GM12892 (cell line): ENCODE data around the gene H2BK1.
A peak's percentile ranks its signal among the peaks of the same experiment; 100 is the strongest.

Experiments used
- DNase-seq: peaks from one replicate; pipeline ENCODE4 v3.0.0; 2011; ENCODE audit not compliant: insufficient read length
- FAIRE-seq: peaks from 2 replicates; lab custom pipeline; 2011; peaks lifted over from hg19 to GRCh38; lab: Jason Lieb, UNC
- POLR2A ChIP-seq: IDR thresholded peaks from 2 replicates; pipeline ENCODE4 v1.6.1; 2011; ENCODE audit warnings: low read depth, low read length, control low read depth
- POLR2AphosphoS5 ChIP-seq: IDR thresholded peaks from 2 replicates; pipeline ENCODE4 v1.6.1; 2011; ENCODE audit warnings: low read depth, low read length, control low read depth
- TAF1 ChIP-seq: IDR thresholded peaks from 2 replicates; pipeline ENCODE4 v1.6.1; 2011; ENCODE audit warnings: low read depth, mild to moderate bottlenecking, control low read depth, low read length, borderline replicate concordance

Gene H2BK1

DNA sequence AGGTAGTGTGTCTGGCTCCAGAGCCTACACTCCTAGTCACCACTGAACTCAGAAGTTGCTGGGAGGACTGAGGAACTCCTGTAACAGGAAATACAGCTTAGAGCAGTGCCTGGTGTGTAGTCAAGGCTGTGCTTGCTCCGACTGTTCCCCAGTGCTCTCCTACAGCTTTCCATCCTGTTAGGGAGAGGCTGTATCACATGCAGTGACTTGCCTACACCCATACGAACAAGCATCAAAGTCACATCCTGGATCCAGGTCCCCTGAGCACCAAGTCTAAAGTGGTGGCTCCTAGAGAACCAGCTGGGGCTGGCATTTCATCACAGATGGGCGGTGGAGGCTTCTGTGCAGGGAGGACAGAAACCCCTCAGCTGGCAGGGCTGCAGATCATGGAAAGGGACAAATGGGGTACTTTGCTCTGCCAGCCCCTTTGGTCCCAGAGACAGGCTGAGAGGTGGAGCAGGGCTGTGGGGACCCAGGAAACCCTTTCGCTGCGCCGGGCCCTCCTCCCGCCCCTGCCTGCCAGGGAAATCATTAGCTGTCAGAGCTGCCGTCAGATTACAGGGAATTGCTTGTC lies 30.9 kb downstream of the H2BK1 start:
- TF ChIP-seq POLR2AphosphoS5 = no peak
- no peak for TF ChIP-seq POLR2A
- no peak for TF ChIP-seq TAF1
- FAIRE-seq = no peak
- DNase-seq = peak; percentile 3

DNA sequence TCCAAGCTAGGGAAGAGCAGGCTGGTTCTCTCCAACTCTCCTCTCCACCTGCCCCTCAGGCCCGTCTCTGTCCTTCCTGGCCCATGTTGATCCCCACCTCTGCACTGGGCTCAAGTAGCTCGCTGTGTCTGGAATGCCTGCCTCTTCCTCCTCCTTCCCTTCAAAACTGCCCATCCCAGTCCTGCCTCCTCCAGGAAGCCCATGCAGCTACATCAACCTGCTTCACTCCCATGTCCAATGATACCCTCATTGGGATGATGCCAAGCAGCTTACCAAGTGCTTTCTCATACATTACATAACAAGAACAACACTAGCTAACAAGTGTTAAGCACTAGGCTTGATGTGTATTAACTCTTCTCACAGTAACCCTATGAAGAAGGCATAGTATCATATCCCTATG lies 31.5 kb downstream of the H2BK1 start:
- DNase-seq (no peak), FAIRE-seq (no peak)
- TF ChIP-seq TAF1 (no peak), POLR2AphosphoS5 (no peak), POLR2A (no peak)

DNA sequence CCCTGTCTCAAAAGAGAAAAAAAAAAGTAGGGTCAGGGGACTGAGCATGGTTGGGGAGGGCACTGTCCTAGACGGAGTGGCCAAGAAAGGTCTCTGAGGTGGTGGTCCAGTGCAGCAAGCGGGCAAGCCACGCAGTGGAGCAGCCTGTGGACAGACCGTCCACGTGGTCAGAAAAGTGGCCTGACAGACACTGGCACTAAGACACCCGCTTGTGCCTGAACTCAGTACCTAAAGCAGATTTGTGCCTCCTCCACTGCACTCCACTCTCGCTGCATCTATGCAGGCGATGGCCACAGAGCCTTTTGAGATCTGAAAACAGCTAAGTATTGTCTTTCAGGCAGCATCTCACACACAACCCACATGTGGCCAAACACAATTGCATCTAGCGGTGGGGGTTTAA lies 32.1 kb downstream of the H2BK1 start:
- FAIRE-seq = no peak
- TF ChIP-seq POLR2A (no peak), POLR2AphosphoS5 (no peak), TAF1 (no peak)
- no peak for DNase-seq

DNA sequence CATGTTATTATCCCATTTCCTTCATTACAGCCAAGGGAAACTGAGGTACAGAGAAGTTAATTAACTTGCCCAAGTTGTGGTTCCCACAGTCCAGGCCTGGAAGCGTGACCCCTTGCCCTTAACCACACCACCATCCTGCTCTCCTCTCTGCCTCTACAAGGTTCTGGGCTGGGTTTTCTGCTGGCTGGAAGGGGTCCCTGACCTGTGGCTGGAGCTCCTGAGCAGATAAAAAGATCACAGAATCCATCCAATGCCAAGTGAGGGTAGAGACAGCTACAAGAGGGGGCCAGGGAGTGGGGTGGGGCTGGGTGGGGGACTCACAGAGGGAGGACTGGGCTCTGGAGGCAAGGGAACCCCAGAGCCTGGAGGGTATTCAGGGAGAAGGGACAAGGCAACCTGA lies 33.0 kb downstream of the H2BK1 start:
- DNase-seq (no peak), FAIRE-seq (no peak)
- no peak for TF ChIP-seq POLR2A
- no peak for TF ChIP-seq POLR2AphosphoS5
- TF ChIP-seq TAF1 = no peak

DNA sequence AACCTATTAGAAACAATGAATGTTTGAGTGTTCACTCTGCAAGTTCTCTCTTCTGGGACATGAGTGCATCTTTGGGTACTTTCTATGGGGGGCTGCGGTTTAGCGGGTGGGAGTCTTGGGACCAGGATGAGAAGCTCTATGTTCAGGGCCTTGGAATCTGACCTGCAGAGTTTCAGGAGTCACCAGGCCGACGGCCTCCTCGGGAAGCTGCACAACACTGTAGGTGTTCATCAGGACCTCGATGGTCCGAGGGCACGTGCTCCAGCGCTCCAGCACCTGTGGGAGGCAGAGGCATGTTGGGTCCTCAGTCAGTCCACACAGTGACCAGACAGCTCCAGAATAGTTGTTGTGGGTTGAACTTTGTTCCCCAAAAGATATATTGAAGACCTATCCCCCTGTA lies 33.9 kb downstream of the H2BK1 start:
- FAIRE-seq = no peak
- TF ChIP-seq POLR2A = no peak

DNA sequence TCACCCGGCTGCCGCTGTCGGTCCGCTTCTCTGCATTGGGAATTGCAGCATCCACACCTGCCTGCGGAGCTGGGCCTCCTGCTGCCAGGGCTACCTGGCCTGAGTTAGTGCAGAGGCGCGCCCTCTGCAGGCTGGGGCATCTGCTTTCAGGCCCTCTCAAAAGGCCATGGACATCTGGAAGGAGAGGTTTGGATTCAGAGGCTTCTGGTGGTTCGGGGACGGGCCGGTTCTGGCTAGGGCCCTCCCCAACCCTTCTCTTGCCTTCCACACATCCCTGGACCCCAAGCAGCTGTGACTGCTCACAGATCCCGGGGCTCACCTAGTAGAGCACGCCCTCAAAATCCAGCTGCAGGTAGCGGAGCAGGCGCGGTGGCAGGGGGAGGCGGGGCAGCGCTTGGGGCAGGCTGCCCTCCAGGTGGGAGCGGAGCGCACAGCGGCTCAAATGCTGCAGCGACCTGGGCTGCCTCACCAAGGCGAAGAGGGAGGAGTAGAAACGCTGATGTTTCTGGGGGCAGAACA lies 34.4 kb downstream of the H2BK1 start:
- DNase-seq (no peak), FAIRE-seq (no peak)
- TF ChIP-seq POLR2AphosphoS5 (no peak), POLR2A (no peak), TAF1 (no peak)

More for the DNA sequence above, 33.9 kb downstream of the H2BK1 start:
- DNase-seq = no peak

DNA sequence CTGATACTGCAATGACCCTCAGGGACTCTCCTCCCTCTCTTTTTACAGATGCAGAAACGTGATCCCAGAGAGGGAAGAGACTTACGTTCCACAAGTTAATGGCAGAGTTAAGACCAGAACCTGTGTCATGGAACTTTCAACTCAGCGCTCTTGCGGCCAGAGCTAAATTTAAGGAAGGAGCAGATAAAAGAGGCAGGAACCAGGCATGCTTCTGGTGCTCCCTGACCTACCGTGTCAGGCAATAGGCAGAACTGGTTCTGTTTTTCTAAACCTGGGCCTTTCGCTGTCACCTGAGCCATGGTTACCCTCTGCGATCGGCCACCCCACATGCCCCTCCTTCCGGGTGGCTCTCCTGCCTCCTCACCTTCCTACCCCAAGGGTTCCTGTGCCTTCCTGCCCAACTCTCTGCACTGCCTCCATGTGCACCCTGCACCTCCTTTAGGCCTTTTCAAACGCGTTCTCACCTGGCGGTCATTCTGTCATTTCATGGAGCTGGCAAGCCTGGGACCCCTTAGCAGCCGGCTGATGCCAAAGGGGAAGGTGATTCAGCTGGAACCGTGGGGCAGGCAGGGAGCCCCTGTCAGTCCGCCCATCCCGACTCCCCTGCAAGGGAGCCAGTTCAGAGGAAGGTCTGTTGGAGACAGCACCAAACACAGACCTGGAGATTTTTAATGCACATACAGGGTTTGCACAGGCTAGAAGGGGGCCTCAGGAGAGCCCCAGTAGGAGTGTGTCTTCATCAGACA lies 35.1 kb downstream of the H2BK1 start:
- FAIRE-seq (no peak), DNase-seq (no peak)
- no peak for TF ChIP-seq POLR2A
- no peak for TF ChIP-seq TAF1
- TF ChIP-seq POLR2AphosphoS5 = no peak

DNA sequence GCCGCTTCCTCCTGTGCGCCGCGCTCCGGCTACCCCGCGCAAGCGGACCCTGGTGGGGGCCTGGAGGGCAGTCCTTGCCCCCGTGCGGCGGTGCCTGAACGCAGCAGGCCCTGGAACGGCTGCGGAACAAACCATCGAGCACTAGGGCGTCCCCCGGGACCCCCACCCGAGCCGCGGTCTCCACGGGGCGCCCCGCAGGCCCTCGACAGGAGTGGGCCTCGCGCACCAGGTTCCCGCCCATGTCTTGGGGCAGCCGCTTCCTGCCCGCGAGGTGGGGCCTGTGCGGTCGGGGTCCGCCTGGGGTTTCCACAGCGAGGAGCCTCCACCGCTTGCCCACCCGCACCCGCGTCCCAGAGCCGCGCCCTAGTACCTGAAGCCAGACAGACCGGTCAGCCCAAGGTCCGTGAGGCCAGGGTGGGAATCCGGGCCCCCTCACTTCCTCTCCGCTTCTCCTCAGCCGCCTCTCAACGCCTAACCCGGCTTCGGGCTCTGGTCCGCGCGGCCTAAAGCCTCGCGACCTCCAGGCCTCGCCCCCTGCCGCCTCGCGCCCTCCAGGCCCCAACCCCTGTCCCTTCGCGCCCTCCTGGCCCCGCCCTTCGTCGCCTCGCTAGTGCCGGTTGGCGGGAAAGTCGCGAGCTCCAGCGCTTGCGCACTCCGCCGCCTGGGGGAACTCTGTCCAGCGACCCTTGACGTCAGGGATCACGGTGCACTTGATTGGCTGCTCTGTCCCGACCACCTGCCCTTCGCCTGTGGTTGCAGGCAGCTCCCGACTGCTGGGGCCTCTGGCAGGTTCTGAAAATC lies 35.8 kb downstream of the H2BK1 start:
- TF ChIP-seq TAF1 = no peak
- no peak for TF ChIP-seq POLR2A
- TF ChIP-seq POLR2AphosphoS5 = no peak
- FAIRE-seq (no peak), DNase-seq (no peak)

DNA sequence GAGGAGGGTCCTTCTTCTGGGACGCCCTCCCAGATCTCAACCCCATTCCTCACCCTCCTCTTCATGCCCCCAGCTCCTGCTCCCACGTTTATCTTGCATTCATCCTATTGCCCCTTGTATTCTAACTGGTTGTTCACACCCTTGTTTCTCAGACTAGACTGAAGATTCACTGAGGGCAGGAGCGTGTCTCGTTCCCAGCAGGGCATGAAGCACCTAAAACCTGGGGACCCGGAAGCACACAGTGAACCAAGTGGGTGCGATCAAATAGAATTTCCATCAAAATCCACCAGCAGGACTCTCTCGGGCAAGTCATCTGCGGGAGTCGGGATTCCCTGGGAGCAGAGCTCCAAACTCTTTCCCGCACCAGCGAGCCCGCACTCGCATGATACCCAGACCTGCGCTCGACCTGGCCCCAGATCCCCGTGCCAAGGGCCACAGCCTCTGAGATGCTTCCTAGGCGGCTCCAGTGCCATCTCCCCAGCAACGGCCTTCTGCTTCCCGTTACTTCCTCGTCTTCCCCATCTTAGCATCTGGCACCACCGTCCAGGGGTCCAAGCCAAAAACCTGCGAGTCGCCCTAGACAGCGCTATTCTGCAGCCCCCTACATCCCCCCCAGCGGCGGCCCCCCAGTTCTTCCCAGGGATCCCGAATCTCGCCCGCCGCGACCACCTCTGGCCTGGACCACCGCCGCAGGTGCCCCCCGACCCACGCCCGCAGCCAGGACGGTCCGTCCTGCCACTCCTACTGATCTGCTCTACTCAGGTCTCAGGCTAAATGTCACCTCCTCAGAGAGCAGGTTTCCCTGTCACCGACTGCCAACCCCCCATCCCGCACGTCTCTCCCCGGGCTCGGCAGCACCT lies 36.7 kb downstream of the H2BK1 start:
- FAIRE-seq (no peak), DNase-seq (no peak)
- no peak for TF ChIP-seq POLR2AphosphoS5
- no peak for TF ChIP-seq POLR2A
- TF ChIP-seq TAF1 = no peak

DNA sequence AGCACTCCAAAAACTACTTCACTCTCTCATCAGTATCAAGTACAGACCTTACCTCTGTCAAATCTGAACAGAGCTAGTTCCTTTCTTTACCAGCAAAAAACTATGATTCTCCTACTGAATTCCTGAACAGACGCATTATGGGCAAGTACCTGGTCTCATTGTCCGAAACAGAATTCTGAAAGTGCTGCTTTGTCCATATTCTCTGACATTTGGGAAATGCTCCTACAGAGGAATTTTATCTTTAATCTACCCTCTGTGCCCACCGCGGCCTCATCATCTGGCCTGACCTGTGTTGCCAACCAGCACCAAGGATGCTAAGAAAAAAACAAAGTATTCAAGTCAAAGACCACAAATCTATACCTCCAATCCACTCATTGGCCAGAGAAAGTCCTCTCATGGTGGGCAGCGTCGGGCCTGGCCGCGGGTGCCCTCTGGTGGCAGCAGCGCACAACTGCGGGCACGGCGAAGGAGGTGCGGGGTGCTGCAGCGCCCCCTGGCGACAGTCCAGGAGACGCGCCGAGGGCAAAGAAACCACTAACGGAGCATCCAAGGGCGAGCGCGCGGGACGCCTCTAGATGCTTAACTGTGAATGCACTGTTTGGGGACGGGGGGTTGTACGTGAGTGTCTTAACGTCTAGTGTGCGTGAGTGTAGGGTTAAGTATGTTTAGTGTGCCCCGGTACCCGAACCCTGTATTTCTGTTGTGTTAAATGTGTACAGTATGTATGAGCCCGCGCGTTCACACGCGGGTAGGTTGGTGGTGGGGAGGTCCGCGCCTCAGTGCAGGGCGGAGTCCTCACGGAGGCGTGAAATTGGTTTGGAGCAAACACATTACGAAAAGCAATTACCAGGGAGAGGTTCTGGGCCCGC lies 37.8 kb downstream of the H2BK1 start:
- DNase-seq (peak; percentile 81), FAIRE-seq (peak; percentile 93)
- TF ChIP-seq TAF1 = no peak
- no peak for TF ChIP-seq POLR2A
- TF ChIP-seq POLR2AphosphoS5 = no peak
